ENCODE data around the gene ZNF407. TPM values are rescaled to one million over a fixed set of nuclear protein-coding genes. Genes with fewer than 3 reads are reported as not detected.

ZNF407 gene
- total RNA-seq, 1 experiment from 2014 or later: 7.6 TPM

- no peaks in the 10 kb centered on the region for H3K36me3 ChIP-seq (ENCODE audit: control insufficient read depth in 1 of 2, insufficient read depth in 2 of 2, low read length in 2 of 2)
- POLR2A ChIA-PET: no interaction called here
- H3K4me2 ChIP-seq (ENCODE audit: low read length): no peak overlapping the region
- intact Hi-C loops (cut with micrococcal nuclease): no loop called here
- peaks cover 21 to 26% of the 10 kb centered on the region in 2 experiments for H3K4me1 ChIP-seq (ENCODE audit: control insufficient read depth in 1 of 2, insufficient read depth in 2 of 2, low read length in 2 of 2)
- H4K20me1 ChIP-seq (ENCODE audit: insufficient read depth): no peaks in the 10 kb centered on the region
- no TSS peak for BruUV-seq (replicated peaks)
- no peak overlapping the region for H3K9ac ChIP-seq (ENCODE audit: low read length)
- H3K27me3 ChIP-seq (ENCODE audit: insufficient read depth, low read length): no peaks in the 10 kb centered on the region
- H3K9me3 ChIP-seq (ENCODE audit: control insufficient read depth in 1 of 2, insufficient read depth in 1 of 2, low read depth in 1 of 2, low read length in 2 of 2): no peaks in the 10 kb centered on the region
- TF ChIP-seq FOSL1 (IDR thresholded peaks at IDR 0.05; ENCODE audit: low read depth) (no peak), REST (IDR thresholded peaks at IDR 0.05; ENCODE audit: low read depth) (no peak), POLR2A (IDR thresholded peaks at IDR 0.05; ENCODE audit: borderline replicate concordance, extremely low read depth, insufficient read depth, insufficient read length) (no peak), EZH2 (IDR thresholded peaks at IDR 0.05) (no peak), EGR1 (IDR thresholded peaks at IDR 0.05; ENCODE audit: low read depth) (no peak), ZFX (IDR thresholded peaks at IDR 0.05) (no peak), YY1 (IDR thresholded peaks at IDR 0.05; ENCODE audit: extremely low read depth, insufficient replicate concordance, low read depth, low read length) (no peak), JUND (IDR thresholded peaks at IDR 0.05) (no peak), CTCF (IDR thresholded peaks at IDR 0.05 in 2 of 3, conservative IDR thresholded peaks at IDR 0.05 in 1 of 3; ENCODE audit: borderline replicate concordance in 1 of 3, insufficient read depth in 1 of 3, low read depth in 2 of 3, low read length in 2 of 3) (no peak), RAD21 (IDR thresholded peaks at IDR 0.05; ENCODE audit: low read depth) (no peak), EZH2phosphoT487 (IDR thresholded peaks at IDR 0.05; ENCODE audit: borderline replicate concordance) (no peak), CBX3 (IDR thresholded peaks at IDR 0.05; ENCODE audit: low read depth) (no peak), ELF1 (IDR thresholded peaks at IDR 0.05; ENCODE audit: borderline replicate concordance, low read depth) (no peak), ATF3 (IDR thresholded peaks at IDR 0.05) (no peak), SIN3A (IDR thresholded peaks at IDR 0.05; ENCODE audit: low read depth) (no peak), MAX (IDR thresholded peaks at IDR 0.05) (no peak)
- H3K27ac ChIP-seq (ENCODE audit: low read depth, low read length): no peak overlapping the region
- CTCF ChIA-PET: no interaction called here
- ATAC-seq: no peak
- no peaks in the 10 kb centered on the region for H3K9me2 ChIP-seq (ENCODE audit: insufficient read depth)
- no peak for DNase-seq (ENCODE audit: low read depth, low spot score)
- H2AFZ ChIP-seq (ENCODE audit: low read depth, low read length, poor library complexity, severe bottlenecking): no peak overlapping the region
- RAD21 ChIA-PET (ENCODE audit: low non-redundant PET in 1 of 2, low total read pairs in 2 of 2, uncharacterized antibody in 2 of 2, unreplicated experiment in 2 of 2): no interaction called here
- H3K4me3 ChIP-seq (replicated peaks in 1 of 2; ENCODE audit: low read depth in 1 of 2, low read length in 2 of 2): no peak overlapping the region
- no peaks in the 10 kb centered on the region for H3K79me2 ChIP-seq (ENCODE audit: insufficient read depth, low read length)
These were observed 202.4 kb downstream of the ZNF407 start for GRCh38 chr18:74800098-74800497.
